WTC11 (cell line): Measurements from ENCODE around the gene OR1L6.

Source experiments
- FOXK1 ChIP-seq: sonication (generic); formaldehyde crosslinking; IDR thresholded peaks from 2 replicates; pipeline ENCODE4 v1.8.0; 2022; ENCODE audit warnings: mild to moderate bottlenecking, moderate library complexity, missing genetic modification reagents
- GABPB1 ChIP-seq: sonication (generic); formaldehyde crosslinking; IDR thresholded peaks from 2 replicates; pipeline ENCODE4 v1.8.1; 2023; ENCODE audit warnings: mild to moderate bottlenecking, missing genetic modification reagents
- SMAD4 ChIP-seq: sonication (generic); formaldehyde crosslinking; IDR thresholded peaks from 2 replicates; pipeline ENCODE4 v1.8.0; 2022; ENCODE audit warnings: mild to moderate bottlenecking, missing genetic modification reagents
- SP1 ChIP-seq: sonication (generic); formaldehyde crosslinking; conservative IDR thresholded peaks from 2 replicates; pipeline ENCODE4 v1.8.1; 2022; ENCODE audit warnings: missing genetic modification reagents
- TF ChIP-seq, protein P1 (sequence below): fragments of 200-600 bp; IDR thresholded peaks from 2 replicates; pipeline ENCODE4 v1.8.0; 2022; ENCODE audit warnings: antibody characterized with exemption
- TF ChIP-seq, protein P2 (sequence below): sonication (generic); formaldehyde crosslinking; IDR thresholded peaks from 2 replicates; pipeline ENCODE4 v1.8.1; 2022; ENCODE audit warnings: low read depth, missing genetic modification reagents, borderline replicate concordance
- TF ChIP-seq, protein P3 (sequence below): sonication (generic); formaldehyde crosslinking; IDR thresholded peaks from 2 replicates; pipeline ENCODE4 v1.8.1; 2023; ENCODE audit warnings: mild to moderate bottlenecking, missing genetic modification reagents, moderate library complexity

DNA sequence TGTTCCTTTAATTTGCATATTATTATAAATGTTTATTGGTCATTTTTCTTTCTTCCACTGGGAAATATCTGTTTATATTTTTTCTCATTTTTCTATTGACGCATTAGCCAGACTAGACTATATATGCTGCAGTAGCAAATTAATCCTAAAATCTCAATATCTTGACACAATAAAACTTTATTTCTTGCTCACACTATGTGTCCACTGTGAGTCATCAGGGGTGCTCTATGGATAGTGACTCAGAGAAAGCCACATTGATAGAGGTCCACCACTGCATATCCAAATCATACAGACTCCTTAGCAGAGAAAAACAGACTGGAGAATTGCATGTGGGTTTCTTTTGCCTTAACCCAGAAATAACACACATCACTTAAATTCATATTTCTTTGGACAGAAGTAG, 46.4 kb upstream of the OR1L6 start:
- TF ChIP-seq, protein P1, sequence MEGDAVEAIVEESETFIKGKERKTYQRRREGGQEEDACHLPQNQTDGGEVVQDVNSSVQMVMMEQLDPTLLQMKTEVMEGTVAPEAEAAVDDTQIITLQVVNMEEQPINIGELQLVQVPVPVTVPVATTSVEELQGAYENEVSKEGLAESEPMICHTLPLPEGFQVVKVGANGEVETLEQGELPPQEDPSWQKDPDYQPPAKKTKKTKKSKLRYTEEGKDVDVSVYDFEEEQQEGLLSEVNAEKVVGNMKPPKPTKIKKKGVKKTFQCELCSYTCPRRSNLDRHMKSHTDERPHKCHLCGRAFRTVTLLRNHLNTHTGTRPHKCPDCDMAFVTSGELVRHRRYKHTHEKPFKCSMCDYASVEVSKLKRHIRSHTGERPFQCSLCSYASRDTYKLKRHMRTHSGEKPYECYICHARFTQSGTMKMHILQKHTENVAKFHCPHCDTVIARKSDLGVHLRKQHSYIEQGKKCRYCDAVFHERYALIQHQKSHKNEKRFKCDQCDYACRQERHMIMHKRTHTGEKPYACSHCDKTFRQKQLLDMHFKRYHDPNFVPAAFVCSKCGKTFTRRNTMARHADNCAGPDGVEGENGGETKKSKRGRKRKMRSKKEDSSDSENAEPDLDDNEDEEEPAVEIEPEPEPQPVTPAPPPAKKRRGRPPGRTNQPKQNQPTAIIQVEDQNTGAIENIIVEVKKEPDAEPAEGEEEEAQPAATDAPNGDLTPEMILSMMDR, result no peak
- TF ChIP-seq FOXK1 (CRISPR knock-in tag) (no peak), GABPB1 (CRISPR knock-in tag) (no peak), SMAD4 (no peak), SP1 (CRISPR knock-in tag) (no peak)
- TF ChIP-seq, protein P2, sequence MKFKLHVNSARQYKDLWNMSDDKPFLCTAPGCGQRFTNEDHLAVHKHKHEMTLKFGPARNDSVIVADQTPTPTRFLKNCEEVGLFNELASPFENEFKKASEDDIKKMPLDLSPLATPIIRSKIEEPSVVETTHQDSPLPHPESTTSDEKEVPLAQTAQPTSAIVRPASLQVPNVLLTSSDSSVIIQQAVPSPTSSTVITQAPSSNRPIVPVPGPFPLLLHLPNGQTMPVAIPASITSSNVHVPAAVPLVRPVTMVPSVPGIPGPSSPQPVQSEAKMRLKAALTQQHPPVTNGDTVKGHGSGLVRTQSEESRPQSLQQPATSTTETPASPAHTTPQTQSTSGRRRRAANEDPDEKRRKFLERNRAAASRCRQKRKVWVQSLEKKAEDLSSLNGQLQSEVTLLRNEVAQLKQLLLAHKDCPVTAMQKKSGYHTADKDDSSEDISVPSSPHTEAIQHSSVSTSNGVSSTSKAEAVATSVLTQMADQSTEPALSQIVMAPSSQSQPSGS (CRISPR knock-in tag), result no peak
- TF ChIP-seq, protein P3, sequence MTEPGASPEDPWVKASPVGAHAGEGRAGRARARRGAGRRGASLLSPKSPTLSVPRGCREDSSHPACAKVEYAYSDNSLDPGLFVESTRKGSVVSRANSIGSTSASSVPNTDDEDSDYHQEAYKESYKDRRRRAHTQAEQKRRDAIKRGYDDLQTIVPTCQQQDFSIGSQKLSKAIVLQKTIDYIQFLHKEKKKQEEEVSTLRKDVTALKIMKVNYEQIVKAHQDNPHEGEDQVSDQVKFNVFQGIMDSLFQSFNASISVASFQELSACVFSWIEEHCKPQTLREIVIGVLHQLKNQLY (CRISPR knock-in tag), result no peak
